Adrenal gland (tissue), 12 donors: ENCODE results near the gene BANF2. TPM values are rescaled to one million over a fixed set of nuclear protein-coding genes. Genes with fewer than 3 reads are reported as not detected.
A peak's percentile ranks its signal among the peaks of the same experiment; 100 is the strongest.

Source experiments
- DNase-seq, 7 donors: peaks; one replicate each; pipeline ENCODE4 v3.0.0-alpha.2; 2019 to 2020
- H3K27ac ChIP-seq, 5 donors: fragments of 200-600 bp; sonication (generic) in 4 of 5; 1 replicate in 3 of 5; 2 replicates in 2 of 5; pipeline versions ENCODE4 v1.5.1 to v1.8.0; 2016 to 2020; ENCODE audit warnings: mild to moderate bottlenecking in 1 of 5
- H3K27me3 ChIP-seq: fragments of 200-600 bp; 2 replicates; pipeline ENCODE4 v1.8.0; 2021
- H3K36me3 ChIP-seq, 2 donors: fragments of 200-600 bp; replicated peaks in 1 of 2; 1 replicate in 1 of 2; 2 replicates in 1 of 2; pipeline versions ENCODE4 v1.5.1 to v1.8.0; 2018 to 2022
- H3K4me1 ChIP-seq, 2 donors: fragments of 200-600 bp; replicated peaks in 1 of 2; 1 replicate in 1 of 2; 2 replicates in 1 of 2; pipeline versions ENCODE4 v1.5.1 to v1.8.0; 2018 to 2021
- H3K4me3 ChIP-seq, 4 donors: fragments of 200-600 bp; sonication (generic) in 3 of 4; one replicate each; pipeline ENCODE4 v1.5.1; 2016 to 2018
- H3K9me3 ChIP-seq, 3 donors: fragments of 200-600 bp; sonication (generic) in 1 of 3; replicated peaks in 1 of 3; 1 replicate in 2 of 3; 2 replicates in 1 of 3; pipeline versions ENCODE4 v1.5.1 to v1.8.0; 2016 to 2021
- CTCF ChIP-seq, 6 experiments: fragments of 450-650 bp in 4 of 6; fragments of 200-600 bp in 2 of 6; sonication (generic) in 1 of 6; IDR thresholded peaks; 1 replicate in 5 of 6; 2 replicates in 1 of 6; pipeline versions ENCODE4 v1.5.1 to v1.8.0; 2016 to 2021; ENCODE audit warnings: antibody characterized with exemption in 6 of 6, mild to moderate bottlenecking in 2 of 6, moderate library complexity in 1 of 6
- POLR2A ChIP-seq, 2 donors: fragments of 450-650 bp; IDR thresholded peaks; one replicate each; pipeline ENCODE4 v1.6.1; 2017; ENCODE audit warnings: antibody characterized with exemption in 2 of 2, mild to moderate bottlenecking in 2 of 2, moderate library complexity in 1 of 2
- WGBS, 4 donors: extraction: QIAGEN DNeasy Blood & Tissue Kit in 2 of 4; methylation state at CpG; one replicate each; pipeline versions ENCODE4 v1.1.5 to v1.1.7; 2013 to 2017; 5-methylcytosine and 5-hydroxymethylcytosine counted together
- intact Hi-C, 2 donors: fragments of 100-400 bp; cut with DNase I; formaldehyde crosslinking; loops; one replicate each; pipeline versions ENCODE4 v1.14.1 to v1.15.0; 2022 to 2023
- polyA plus RNA-seq, 3 donors: library from polyadenylated mRNA; stranded (reverse); fragments of 200-250 nt in 2 of 3; fragments of 350-450 nt in 1 of 3; fragmentation: Illumina TruSeq in 1 of 3; extraction: RNeasy Lipid Tissue Mini Kit (QIAGEN cat#74804) in 1 of 3; gene quantifications; one replicate each; pipeline ENCODE4 v1.2.3, GENCODE V29; 2013 to 2014
- total RNA-seq, 9 donors: library from RNA; depleted of rRNA in 4 of 9; stranded (reverse); fragments of >200 nt in 4 of 9; fragments of 120-200 nt in 1 of 9; fragmentation: NEBNext Ultra II Directional in 1 of 9; extraction: Animal tissue kit (Norgen Biotek cat#: 25700) in 1 of 9; gene quantifications; one replicate each; pipeline versions ENCODE4 v1.1.0 to v1.2.4, GENCODE V29; 2013 to 2023
- donor health status: healthy with polysubstance abuse.
- donor health status: Bipolar disorder and iron deficiency.
- donor health status: DM: yes; HTN: yes; CAD: no.
- donor health status: DM: no; HTN: no; CAD: no.
- donor health status: DM: no; HTN: no; CAD: no.
- donor health status: DM: yes; HTN: yes; CAD: no.

The BANF2 gene
- total and polyA plus RNA-seq, 12 donors = not detected

- TF ChIP-seq CTCF (IDR thresholded peaks at IDR 0.05) (no peak), POLR2A (IDR thresholded peaks at IDR 0.05) (no peak)
- Histone ChIP-seq H3K27me3 (no peaks in the 10 kb centered on the region), H3K36me3 (no peaks in the 10 kb centered on the region), H3K4me1 (no peaks in the 10 kb centered on the region), H3K27ac (no peak overlapping the region), H3K9me3 (no peaks in the 10 kb centered on the region), H3K4me3 (no peak overlapping the region)
- no peak for DNase-seq
- WGBS, 4 donors = 86 to 93% (median 91%) methylated on average over 3 to 5 of the region's 5 CpGs
- intact Hi-C loops = no loop called here
Measured at GRCh38 chr20:17734374-17734773, 34.6 kb downstream of the BANF2 start.

GRCh38 chr20:17735206-17735804, 35.5 kb downstream of the BANF2 start:
- WGBS, 4 donors = 16 to 44% (median 31%) methylated on average over 6 to 9 of the region's 9 CpGs
- no peak for TF ChIP-seq POLR2A (IDR thresholded peaks at IDR 0.05)
- TF ChIP-seq CTCF (IDR thresholded peaks at IDR 0.05) = no peak

GRCh38 chr20:17735959-17736621, 36.3 kb downstream of the BANF2 start:
- no peak for DNase-seq
- intact Hi-C loops = no loop called here
- H3K36me3 ChIP-seq = no peaks in the 10 kb centered on the region
- H3K4me3 ChIP-seq = no peak overlapping the region
- TF ChIP-seq CTCF (IDR thresholded peaks at IDR 0.05) (no peak), POLR2A (IDR thresholded peaks at IDR 0.05) (no peak)
- H3K9me3 ChIP-seq = no peaks in the 10 kb centered on the region
- H3K27ac ChIP-seq = peak overlapping the region in 1 of 5 donors; percentile 61
- no peaks in the 10 kb centered on the region for H3K27me3 ChIP-seq
- WGBS, 4 donors = 90 to 100% (median 95%) methylated on average over 4 of the region's 4 CpGs
- H3K4me1 ChIP-seq = no peaks in the 10 kb centered on the region

More at GRCh38 chr20:17735206-17735804, 35.5 kb downstream of the BANF2 start:
- Histone ChIP-seq H3K27ac (peak overlapping the region in 1 of 5 donors; percentile 61), H3K27me3 (no peaks in the 10 kb centered on the region), H3K4me1 (no peaks in the 10 kb centered on the region), H3K9me3 (no peaks in the 10 kb centered on the region), H3K4me3 (no peak overlapping the region), H3K36me3 (no peaks in the 10 kb centered on the region)
- intact Hi-C loops = no loop called here
- peak in 5 of 7 donors; percentile 27 to 56 (median 42) for DNase-seq

DNA sequence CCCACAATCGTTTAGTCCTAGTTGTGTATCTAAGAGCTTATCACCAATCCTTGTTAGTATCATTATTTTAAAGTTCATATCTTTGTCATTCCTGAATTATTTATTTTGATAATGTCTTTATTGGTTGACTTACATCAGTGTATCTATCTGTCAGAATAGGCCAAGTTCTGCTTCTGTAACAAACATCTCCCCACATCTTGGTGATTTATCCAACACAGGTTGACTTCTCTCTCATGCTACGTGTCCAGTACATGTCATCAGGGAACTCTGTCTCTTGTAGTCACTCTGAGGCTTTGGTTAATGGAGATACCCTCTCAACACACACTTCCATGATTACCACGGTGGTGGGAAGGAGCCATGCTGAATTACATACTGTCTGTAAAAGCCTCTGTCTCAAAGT, 38.4 kb downstream of the BANF2 start:
- DNase-seq = no peak
- no peaks in the 10 kb centered on the region for H3K4me1 ChIP-seq
- no peaks in the 10 kb centered on the region for H3K9me3 ChIP-seq
- TF ChIP-seq POLR2A (IDR thresholded peaks at IDR 0.05) (no peak), CTCF (IDR thresholded peaks at IDR 0.05) (no peak)
- WGBS, 4 donors = 56 to 59% (median 56%) methylated on average over 3 of the region's 3 CpGs
- intact Hi-C loops = no loop called here
- no peaks in the 10 kb centered on the region for H3K27me3 ChIP-seq
- H3K36me3 ChIP-seq = no peaks in the 10 kb centered on the region
- H3K27ac ChIP-seq = no peak overlapping the region
- no peak overlapping the region for H3K4me3 ChIP-seq
